SH-SY5Y (cell line): ENCODE results near the gene PCDHGB7.

ENCODE experiments used
- GATA2 ChIP-seq: IDR thresholded peaks from 2 replicates; pipeline ENCODE4 v1.6.1; 2011; ENCODE audit warnings: mild to moderate bottlenecking, low read depth, low read length
- GATA3 ChIP-seq: IDR thresholded peaks from 2 replicates; pipeline ENCODE4 v1.6.1; 2011; ENCODE audit warnings: low read depth, mild to moderate bottlenecking, low read length, moderate library complexity

- TF ChIP-seq GATA2 (no peak), GATA3 (no peak)
Measured at GRCh38 chr5:141392429-141393198, 24.9 kb upstream of the PCDHGB7 start, which contains the start of gene PCDHGA8.
